GM21737 (cell line): Measurements from ENCODE around the gene C11orf71.

ENCODE experiments used
- ATAC-seq: cut with Tn5 transposase; IDR thresholded peaks from one replicate; pipeline ENCODE4 v1.9.1; 2021; ENCODE audit warnings: mild to moderate bottlenecking, moderate library complexity; ENCODE audit not compliant: unreplicated experiment

Gene C11orf71

GRCh38 chr11:114362326-114362725, 38.0 kb downstream of the C11orf71 start:
- ATAC-seq = no peak

GRCh38 chr11:114359342-114359741, 41.0 kb downstream of the C11orf71 start:
- ATAC-seq = no peak

- no peak for ATAC-seq
Measured at GRCh38 chr11:114358716-114359115, 41.6 kb downstream of the C11orf71 start.

- no peak for ATAC-seq
Measured at GRCh38 chr11:114354076-114354475, 46.2 kb downstream of the C11orf71 start.

GRCh38 chr11:114353443-114353842, 46.9 kb downstream of the C11orf71 start:
- no peak for ATAC-seq

GRCh38 chr11:114350022-114350421, 50.3 kb downstream of the C11orf71 start:
- no peak for ATAC-seq
